ACHN (cell line): Measurements from ENCODE around the gene PLSCR5.
A peak's percentile ranks its signal among the peaks of the same experiment; 100 is the strongest.

Experiments
- DNase-seq: peaks from one replicate; pipeline ENCODE4 v3.0.0-alpha.2; 2015
- in situ Hi-C: cut with HindIII; loops from 2 replicates; pipeline ENCODE4 v1.10.0; 2017; ENCODE audit warnings: low sequenced_read_pairs, low pct_ligation_motif_present, low pct_unique_long_range_greater_than_20kb

PLSCR5 gene

DNA sequence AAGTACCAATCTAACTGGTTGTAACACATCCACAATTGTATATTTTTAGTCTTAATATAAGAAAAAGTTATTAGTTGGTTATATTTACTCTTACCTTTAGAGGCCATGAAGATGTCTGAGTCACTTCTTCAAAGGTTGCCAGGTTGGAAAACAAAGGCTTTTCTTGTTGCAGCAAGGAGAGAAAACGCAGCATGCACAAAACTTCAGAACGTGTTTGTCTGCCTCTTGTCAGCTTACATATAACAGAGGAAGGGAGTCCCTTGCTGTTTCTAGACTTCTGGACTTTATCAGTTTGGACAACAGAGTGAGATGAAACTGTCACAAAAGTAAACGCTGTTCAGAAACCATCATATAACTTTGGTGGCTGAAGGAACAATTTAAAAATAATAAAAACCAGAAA is at the start of gene PLSCR5:
TSS of gene PLSCR5 (minus strand) at position 241 of the 400 bp plus-strand sequence. CDS start at position 107, 134 bp downstream.
- in situ Hi-C loops: no loop called here
- DNase-seq: no peak

GRCh38 chr3:146653978-146654377 is 48.8 kb upstream of the PLSCR5 start:
- in situ Hi-C loops: no loop called here
- no peak for DNase-seq

- DNase-seq: no peak
Observed at GRCh38 chr3:146650691-146651442, 45.7 kb upstream of the PLSCR5 start.

GRCh38 chr3:146646261-146646660 is 41.1 kb upstream of the PLSCR5 start:
- no peak for DNase-seq
- in situ Hi-C loops: no loop called here

More at GRCh38 chr3:146650691-146651442, 45.7 kb upstream of the PLSCR5 start:
- in situ Hi-C loops: no loop called here

DNA sequence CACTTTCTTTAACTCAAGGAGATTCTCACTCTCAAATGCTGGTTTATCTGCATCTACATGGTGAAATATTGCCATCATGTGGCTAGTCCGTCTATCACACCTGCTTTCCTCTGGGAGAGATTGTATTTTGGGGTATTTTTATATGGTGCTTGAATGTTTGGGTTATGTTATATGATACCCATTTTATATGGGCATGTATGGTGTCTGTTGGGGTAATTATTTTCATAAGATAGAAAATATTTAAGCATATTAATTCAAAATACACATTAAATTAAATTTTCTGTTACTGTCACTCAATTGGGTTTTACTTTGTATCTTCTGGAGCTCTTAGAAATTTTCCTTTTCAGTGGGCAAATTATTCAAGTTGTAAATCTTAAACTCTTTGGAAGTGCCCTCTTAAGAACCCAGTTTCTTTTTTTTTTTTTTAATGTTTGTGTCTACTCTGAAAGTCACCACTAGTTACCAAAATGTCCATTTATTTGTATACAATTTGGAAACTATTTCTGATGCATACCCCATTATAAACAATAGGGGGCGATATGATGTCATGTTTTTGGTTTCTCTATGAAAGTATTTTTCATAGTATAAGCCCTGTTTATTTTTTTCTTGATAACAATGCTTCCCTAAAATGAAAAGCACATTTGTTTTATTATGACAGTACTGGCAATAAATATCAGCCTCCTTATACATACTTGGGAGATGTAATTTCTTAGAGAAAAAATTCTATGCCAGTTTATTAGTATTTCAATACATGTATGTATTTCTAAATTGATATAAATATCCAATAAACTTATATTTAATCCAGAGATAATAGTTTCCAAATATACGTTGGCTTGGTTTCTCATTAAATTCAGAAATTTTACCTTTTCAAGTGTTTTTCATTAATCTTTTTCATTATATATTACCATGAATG is 36.1 kb upstream of the PLSCR5 start:
- peak; percentile 54 for DNase-seq
- in situ Hi-C loops: no loop called here

DNA sequence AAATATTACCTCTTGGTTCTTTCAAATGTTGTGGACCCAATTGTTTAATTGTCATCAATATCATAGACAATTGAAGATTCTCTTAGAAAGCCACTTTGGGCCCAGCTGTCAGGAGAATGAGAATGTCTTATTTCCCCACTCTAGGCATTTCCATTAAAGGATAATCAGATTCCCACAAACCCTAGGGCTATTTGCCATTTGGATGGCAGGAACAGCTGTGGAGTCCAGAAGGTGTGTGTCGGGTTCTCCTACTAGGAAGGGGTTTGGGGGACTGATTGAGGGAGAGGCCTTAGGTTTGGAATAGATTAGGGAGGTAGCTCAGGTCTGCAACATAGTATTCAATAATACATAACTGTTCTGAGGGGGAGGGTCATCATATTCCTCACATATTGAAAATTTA is 35.2 kb upstream of the PLSCR5 start:
- in situ Hi-C loops: no loop called here
- no peak for DNase-seq

GRCh38 chr3:146638718-146639117 is 33.6 kb upstream of the PLSCR5 start:
- no peak for DNase-seq
- in situ Hi-C loops: no loop called here

DNA sequence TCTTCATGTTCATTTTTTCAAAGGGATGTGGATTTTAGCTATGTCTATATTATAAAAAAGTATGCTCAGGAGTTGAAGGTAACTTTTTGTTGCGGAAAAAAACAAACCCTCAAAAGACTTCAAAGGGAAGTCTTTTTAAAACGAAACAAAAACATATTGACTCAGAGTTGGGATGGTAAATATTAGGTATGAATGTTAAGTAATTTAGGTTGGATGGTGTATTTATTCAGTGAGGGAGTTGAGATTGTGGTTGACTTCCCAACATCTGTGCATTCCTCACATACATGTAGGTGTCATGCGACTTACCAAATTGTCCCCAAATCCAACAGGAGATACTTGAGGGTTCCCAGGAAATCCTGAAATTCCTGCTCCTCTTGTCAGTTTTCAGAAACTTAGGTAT is 32.7 kb upstream of the PLSCR5 start:
- in situ Hi-C loops: no loop called here

GRCh38 chr3:146636881-146637280 is 31.7 kb upstream of the PLSCR5 start:
- no peak for DNase-seq
- in situ Hi-C loops: no loop called here

More for the DNA sequence above, 32.7 kb upstream of the PLSCR5 start:
- no peak for DNase-seq

DNA sequence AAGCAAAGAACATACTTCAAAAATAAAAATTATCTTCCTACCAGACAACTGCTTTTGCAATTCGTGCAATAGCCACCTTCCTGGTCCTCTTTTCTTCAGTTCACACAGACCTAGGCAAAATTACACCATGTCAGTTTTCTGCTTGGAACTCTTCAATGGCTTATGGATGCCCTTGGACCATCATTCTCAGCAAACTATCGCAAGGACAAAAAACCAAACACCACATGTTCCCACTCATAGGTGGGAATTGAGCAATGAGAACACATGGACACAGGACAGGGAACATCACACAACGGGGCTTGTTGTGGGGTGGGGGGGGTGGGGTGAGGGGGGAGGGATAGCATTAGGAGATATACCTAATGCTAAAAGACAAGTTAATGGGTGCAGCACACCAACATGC is 29.2 kb upstream of the PLSCR5 start:
- no peak for DNase-seq
- in situ Hi-C loops: no loop called here

- in situ Hi-C loops: no loop called here
- no peak for DNase-seq
Observed at GRCh38 chr3:146628671-146629070, 23.5 kb upstream of the PLSCR5 start.

- in situ Hi-C loops: no loop called here
Observed at GRCh38 chr3:146626403-146627122, 21.4 kb upstream of the PLSCR5 start.

DNA sequence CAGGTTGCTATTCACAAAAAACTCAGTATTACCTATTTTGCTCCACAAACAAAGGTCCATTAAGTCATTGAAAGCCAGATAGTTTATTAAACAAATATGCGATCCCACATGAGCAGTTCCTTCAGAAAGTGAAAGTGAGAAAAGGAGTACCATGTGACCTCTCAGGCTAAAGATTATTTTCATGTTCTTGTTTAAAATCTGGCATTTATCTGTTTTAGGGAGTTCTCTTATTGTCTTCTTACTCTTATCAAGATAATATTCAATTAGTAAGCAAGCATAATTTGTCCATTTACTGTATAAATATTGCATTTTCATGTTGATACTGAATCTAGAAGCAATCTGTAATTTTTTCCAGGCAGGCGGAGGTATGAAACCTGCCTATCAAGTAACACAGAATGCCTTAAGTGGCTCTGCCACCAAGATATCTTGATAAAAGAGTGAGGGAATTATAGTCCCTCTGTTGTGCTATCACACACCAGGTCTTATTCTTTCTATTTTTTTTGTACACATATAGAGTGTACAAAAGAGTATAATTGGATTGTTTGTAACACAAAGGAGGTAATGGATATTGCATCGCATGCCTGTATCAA is 20.1 kb upstream of the PLSCR5 start:
- peak; percentile 52 for DNase-seq
- in situ Hi-C loops: no loop called here

More at GRCh38 chr3:146626403-146627122, 21.4 kb upstream of the PLSCR5 start:
- DNase-seq: no peak

DNA sequence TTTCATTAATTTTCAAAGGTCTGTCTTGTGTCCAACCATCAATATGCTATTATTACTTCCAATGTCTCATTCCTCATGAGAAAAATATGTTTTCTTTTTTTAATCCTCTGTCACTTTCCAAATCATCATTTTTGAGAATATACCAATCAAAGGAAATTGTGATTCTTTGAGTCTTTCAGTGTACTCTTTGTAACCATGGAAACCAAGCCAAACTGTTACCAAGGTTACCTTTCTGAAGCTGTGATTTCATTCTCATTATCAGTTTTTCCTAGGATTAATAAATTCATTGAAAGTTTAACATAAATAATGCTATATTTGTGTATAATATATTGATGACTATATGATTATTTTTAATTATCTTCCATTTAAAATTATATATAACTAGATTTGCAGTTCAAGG is 16.6 kb upstream of the PLSCR5 start:
- in situ Hi-C loops: no loop called here
- no peak for DNase-seq

- in situ Hi-C loops: no loop called here
- no peak for DNase-seq
Observed at GRCh38 chr3:146612015-146612414, 6.9 kb upstream of the PLSCR5 start.

DNA sequence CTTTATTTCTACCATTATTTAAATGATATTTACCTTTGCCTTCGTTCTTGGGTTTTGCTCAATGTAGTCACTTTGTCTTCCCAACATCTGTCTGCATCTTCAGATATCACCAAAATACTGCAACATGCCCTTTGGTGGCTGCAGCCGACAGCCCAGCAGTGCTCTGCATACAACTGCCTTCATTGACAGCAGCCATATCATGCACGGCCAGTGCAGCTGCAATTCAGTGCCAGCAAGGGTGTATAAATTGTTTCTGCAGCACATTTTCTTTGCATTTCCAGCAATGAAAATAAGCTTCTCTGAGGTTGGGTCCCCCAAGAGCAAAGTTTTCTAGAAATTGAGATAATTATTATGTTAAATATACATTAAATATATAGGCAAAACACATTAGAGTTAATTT is 6.0 kb upstream of the PLSCR5 start:
- no peak for DNase-seq
- in situ Hi-C loops: no loop called here

GRCh38 chr3:146598535-146598934 is 6.6 kb downstream of the PLSCR5 start:
- in situ Hi-C loops: no loop called here
- DNase-seq: no peak

GRCh38 chr3:146594843-146595482 is 10.2 kb downstream of the PLSCR5 start:
- in situ Hi-C loops: no loop called here
- peak; percentile 39 for DNase-seq
